ENCODE measurements around the gene GSTA3. TPM values are rescaled to one million over a fixed set of nuclear protein-coding genes. Genes with fewer than 3 reads are reported as not detected.
"Not testable (repeated sequence)": the region's sequence is repeated elsewhere in the genome, so short reads cannot be mapped to it uniquely, and the experiment has no call there.

The GSTA3 gene
- total RNA-seq, 1 donor, result not detected

DNA sequence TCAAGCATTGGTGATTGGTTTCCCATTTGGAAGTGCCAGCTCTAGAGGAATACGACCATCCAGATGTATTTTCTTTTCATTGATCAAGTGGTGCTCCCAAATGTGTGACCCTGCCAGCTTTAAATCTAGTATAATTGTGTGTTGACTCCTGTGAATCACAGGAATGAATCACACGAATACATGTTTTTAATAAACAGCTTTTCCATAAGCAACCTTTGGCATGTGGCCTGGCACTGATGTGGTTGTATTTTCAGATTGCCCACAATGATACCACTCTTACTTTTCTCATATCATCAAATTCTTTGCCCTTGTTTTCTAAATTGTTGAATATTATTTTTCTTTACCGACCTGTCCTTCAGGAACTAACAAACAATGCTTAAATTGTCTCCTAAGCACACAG, 367 bp downstream of the GSTA3 start:
- H3K4me3 ChIP-seq (ENCODE audit: low read depth, low read length), result no peak overlapping the region
- DNase-seq (ENCODE audit: low read depth), result no peak
- TF ChIP-seq, protein P1, sequence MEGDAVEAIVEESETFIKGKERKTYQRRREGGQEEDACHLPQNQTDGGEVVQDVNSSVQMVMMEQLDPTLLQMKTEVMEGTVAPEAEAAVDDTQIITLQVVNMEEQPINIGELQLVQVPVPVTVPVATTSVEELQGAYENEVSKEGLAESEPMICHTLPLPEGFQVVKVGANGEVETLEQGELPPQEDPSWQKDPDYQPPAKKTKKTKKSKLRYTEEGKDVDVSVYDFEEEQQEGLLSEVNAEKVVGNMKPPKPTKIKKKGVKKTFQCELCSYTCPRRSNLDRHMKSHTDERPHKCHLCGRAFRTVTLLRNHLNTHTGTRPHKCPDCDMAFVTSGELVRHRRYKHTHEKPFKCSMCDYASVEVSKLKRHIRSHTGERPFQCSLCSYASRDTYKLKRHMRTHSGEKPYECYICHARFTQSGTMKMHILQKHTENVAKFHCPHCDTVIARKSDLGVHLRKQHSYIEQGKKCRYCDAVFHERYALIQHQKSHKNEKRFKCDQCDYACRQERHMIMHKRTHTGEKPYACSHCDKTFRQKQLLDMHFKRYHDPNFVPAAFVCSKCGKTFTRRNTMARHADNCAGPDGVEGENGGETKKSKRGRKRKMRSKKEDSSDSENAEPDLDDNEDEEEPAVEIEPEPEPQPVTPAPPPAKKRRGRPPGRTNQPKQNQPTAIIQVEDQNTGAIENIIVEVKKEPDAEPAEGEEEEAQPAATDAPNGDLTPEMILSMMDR (IDR thresholded peaks at IDR 0.05; ENCODE audit: insufficient read depth, low read depth, low read length), result no peak

DNA sequence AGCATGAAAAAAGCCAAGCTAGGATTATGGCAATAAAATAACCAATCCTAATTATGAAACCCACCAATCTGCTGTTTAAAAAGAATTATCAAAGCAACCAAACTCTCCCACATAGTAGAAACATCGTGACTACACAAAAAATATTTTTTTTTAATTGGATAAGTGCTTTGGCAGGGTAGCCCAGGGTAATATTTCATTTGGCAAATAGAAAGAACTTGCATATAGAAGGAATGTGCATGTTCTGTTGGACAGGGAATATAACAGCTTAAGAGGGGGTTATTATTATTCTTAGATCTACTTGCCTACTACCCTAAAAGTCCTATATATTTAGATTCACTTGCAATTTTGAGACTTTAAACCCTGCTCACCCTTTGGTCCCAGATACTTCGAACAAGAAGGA, 972 bp downstream of the GSTA3 start:
- TF ChIP-seq, protein P1 (IDR thresholded peaks at IDR 0.05; ENCODE audit: insufficient read depth, low read depth, low read length), result no peak
- DNase-seq (ENCODE audit: low read depth), result no peak

DNA sequence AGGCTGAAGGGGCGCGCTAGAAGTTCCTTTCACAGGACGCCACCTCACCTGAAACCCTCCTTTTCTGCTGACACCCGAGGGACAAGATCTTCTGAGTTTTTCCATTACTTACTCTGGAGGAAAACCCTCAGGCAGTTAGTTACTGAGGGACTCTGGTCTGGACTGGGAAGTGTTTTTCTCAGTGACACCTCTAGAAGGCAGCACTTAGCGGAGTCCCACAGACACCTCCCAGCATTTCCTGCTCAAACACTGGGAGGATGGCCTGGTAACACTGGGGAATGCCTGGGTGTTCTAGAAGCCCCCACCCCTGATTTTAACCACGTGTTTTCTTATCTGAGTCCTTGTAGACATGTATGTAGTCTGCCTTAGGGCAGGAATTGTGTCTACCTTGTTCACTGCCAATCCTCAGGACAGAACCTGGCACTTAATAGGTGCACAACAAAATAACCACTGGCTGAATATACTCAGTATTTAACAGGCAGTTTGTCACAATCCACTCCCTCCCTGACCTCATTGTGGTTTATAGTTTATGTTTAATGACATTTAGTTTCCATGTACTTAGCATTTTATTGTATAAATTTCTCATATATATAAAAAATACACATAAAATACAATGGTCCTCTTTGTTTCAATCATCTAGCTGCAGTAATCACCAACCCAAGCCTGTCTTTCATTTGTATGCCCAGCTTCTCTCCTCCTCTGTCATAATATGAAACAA, 4.8 kb downstream of the GSTA3 start:
- TF ChIP-seq, protein P1 (IDR thresholded peaks at IDR 0.05; ENCODE audit: insufficient read depth, low read depth, low read length), result peak; percentile 42
- no peak for DNase-seq (ENCODE audit: low read depth)
- no peak overlapping the region for H3K4me3 ChIP-seq (ENCODE audit: low read depth, low read length)

More for the DNA sequence above, 972 bp downstream of the GSTA3 start:
- no peak overlapping the region for H3K4me3 ChIP-seq (ENCODE audit: low read depth, low read length)

DNA sequence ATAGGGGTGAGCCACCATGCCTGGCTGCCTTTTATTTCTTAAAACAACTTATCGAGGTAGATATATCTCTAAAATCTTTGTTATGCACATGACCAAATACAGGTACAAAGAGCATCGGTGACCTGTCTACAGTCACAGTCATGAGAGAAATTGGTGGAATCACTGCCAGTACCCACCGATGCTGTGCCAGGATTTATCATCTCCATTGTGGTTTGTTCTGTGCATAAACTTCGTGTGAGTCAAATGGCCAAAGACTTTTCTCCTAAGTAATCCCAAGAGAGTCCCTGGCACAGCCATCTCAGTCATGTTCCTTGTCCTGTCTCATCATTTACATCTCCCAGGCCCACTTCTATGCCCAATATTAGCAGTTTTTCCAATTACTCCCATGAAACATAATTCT, 9.0 kb downstream of the GSTA3 start:
- TF ChIP-seq, protein P1 (IDR thresholded peaks at IDR 0.05; ENCODE audit: insufficient read depth, low read depth, low read length), result no peak
- no peak overlapping the region for H3K4me3 ChIP-seq (ENCODE audit: low read depth, low read length)
- DNase-seq (ENCODE audit: low read depth), result no peak

DNA sequence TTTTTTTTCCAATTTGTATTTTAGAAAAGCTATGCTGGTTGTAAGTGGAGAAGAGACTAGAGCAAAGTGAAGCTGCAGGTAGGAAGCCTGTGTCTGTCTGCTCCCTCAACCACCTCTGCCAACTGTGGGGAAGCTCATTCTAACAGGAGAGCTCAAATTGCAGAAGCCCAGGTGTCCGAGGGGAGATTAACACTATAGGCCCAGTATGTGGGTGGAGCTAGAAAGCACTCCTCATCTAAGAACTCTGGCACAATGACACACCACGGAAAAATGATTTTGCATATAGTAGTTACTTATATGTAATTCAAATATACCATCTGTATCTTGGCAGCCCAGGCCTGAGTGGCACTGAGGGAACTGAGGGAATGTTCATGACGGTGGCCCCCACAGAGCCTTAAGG, 13.7 kb downstream of the GSTA3 start:
- not testable (repeated sequence) for DNase-seq (ENCODE audit: low read depth); H3K4me3 ChIP-seq (ENCODE audit: low read depth, low read length)

DNA sequence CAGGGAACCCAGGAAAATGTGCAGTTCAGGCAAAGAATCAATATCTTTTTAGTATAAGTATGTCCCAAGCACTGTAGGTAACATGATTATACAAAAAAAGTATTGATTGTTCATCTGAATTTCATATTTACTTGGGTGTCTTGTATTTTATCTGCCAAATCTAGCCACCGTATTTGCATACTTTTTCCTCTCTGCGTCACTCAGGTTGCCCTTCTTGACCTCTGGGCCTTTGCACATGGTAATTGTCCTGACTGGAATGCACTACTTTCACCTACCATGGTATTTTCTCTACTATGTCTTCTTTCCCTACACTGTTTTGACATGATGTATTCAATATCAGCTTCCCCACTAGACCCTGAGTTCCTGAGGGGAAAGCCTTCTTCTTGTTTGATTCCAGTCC, 15.2 kb downstream of the GSTA3 start:
- DNase-seq (ENCODE audit: low read depth), result no peak
- TF ChIP-seq, protein P1 (IDR thresholded peaks at IDR 0.05; ENCODE audit: insufficient read depth, low read depth, low read length), result no peak
- H3K4me3 ChIP-seq (ENCODE audit: low read depth, low read length), result no peak overlapping the region

DNA sequence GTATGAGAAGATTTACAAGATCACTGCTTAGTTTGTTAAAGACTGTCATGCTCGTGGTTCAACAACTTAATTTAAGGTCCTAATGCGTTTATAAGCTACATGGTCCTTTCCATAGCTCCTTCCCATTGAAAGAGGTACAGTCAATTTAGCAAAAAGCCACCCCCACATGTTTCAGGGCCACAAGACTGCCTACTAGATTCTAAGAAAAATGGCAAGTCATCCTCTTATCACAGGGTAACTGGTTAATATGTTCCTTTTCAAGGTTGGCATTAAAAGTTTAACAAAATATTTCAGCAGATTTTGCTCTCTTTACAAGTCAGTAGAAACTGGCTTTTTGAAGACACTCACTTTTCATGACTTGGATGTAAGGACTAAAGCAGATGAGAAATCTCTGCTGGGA, 15.7 kb downstream of the GSTA3 start:
- TF ChIP-seq, protein P1 (IDR thresholded peaks at IDR 0.05; ENCODE audit: insufficient read depth, low read depth, low read length), result no peak
- no peak overlapping the region for H3K4me3 ChIP-seq (ENCODE audit: low read depth, low read length)

More for the DNA sequence above, 15.7 kb downstream of the GSTA3 start:
- no peak for DNase-seq (ENCODE audit: low read depth)
